Measurements from ENCODE around the gene C9orf57. TPM values are rescaled to one million over a fixed set of nuclear protein-coding genes. Genes with fewer than 3 reads are reported as not detected.
"Not testable (repeated sequence)": the region's sequence is repeated elsewhere in the genome, so short reads cannot be mapped to it uniquely, and the experiment has no call there.

The C9orf57 gene
- total and polyA plus RNA-seq, 3 donors from 2014 or later = 3.1 to 34.1 (median 7.9) TPM

DNA sequence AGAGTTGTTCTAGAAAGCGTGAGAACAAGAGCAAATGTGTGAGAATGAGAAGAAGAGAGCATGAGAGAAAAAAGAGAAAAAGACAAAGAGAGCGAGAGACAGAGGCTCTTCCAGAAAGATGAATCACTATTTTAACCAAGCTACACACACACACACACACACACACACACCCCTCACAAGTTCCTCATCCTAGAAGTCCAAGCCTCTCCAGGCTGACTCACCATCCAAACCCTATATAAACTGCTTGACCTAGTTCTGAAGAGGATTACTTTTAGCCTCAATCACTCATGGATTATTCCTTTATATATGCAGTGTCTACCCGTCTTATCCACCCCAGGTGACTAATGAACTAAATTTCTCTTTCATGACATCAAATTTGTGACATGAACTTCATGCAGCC is 37.6 kb downstream of the C9orf57 start:
- intact Hi-C loops (cut with DNase I; ENCODE audit: low total_unique reads) = loop anchor here (10.0 kb wide), 1 partner anchor 218 kb away; no protein-coding TSS in a partner anchor
- TF ChIP-seq POLR2A (IDR thresholded peaks at IDR 0.05) = no peak
- TF ChIP-seq, protein P1, sequence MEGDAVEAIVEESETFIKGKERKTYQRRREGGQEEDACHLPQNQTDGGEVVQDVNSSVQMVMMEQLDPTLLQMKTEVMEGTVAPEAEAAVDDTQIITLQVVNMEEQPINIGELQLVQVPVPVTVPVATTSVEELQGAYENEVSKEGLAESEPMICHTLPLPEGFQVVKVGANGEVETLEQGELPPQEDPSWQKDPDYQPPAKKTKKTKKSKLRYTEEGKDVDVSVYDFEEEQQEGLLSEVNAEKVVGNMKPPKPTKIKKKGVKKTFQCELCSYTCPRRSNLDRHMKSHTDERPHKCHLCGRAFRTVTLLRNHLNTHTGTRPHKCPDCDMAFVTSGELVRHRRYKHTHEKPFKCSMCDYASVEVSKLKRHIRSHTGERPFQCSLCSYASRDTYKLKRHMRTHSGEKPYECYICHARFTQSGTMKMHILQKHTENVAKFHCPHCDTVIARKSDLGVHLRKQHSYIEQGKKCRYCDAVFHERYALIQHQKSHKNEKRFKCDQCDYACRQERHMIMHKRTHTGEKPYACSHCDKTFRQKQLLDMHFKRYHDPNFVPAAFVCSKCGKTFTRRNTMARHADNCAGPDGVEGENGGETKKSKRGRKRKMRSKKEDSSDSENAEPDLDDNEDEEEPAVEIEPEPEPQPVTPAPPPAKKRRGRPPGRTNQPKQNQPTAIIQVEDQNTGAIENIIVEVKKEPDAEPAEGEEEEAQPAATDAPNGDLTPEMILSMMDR (IDR thresholded peaks at IDR 0.05) = no peak
- no peaks in the 10 kb centered on the region for H3K27me3 ChIP-seq
- no peaks in the 10 kb centered on the region for H3K36me3 ChIP-seq (ENCODE audit: low read depth, missing control alignments)
- no peaks in the 10 kb centered on the region for H3K4me1 ChIP-seq
- no peak overlapping the region for H3K27ac ChIP-seq
- no peak overlapping the region for H3K4me3 ChIP-seq
- H3K9me3 ChIP-seq = no peaks in the 10 kb centered on the region
- 76% methylated on average over 3 of the region's 3 CpGs for whole genome bisulfite sequencing, 2 donors
- DNase-seq = no peak

DNA sequence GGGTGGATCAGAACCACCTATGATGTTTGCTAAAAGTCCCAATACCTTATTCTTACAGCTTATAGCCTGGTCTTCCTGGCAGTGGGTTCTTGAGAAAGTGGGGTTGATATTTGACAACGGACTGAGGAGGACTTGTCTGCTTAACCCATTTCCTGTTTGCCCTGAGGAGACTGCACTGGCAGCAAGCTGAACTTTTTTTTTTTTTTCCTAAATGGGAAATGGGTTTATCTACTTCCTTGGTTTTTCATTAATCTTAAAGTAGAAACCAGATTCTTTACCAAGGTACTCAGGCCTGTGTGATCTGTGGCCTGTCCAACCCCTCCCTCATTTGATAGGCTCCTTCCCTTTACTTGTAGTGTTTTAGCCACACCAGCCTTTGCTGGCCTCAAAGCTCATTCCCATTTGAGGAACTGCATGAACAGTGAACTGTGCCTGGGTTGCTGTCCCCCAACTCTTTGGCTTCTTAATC is 47.1 kb downstream of the C9orf57 start:
- H3K27me3 ChIP-seq = no peaks in the 10 kb centered on the region
- no peak for DNase-seq
- no peak overlapping the region for H3K4me3 ChIP-seq
- H3K27ac ChIP-seq = no peak overlapping the region
- no peak for TF ChIP-seq POLR2A (IDR thresholded peaks at IDR 0.05)
- TF ChIP-seq, protein P1 (IDR thresholded peaks at IDR 0.05) = no peak
- 0 to 25% methylated on average over 1 of the region's 1 CpG for WGBS, 2 donors
- no peaks in the 10 kb centered on the region for H3K4me1 ChIP-seq
- H3K9me3 ChIP-seq = no peaks in the 10 kb centered on the region
- no peaks in the 10 kb centered on the region for H3K36me3 ChIP-seq (ENCODE audit: low read depth, missing control alignments)
- intact Hi-C loops (cut with DNase I; ENCODE audit: low total_unique reads) = no loop called here

GRCh38 chr9:72012646-72013045 is 47.8 kb downstream of the C9orf57 start:
- Histone ChIP-seq H3K27ac (no peak overlapping the region), H3K9me3 (no peaks in the 10 kb centered on the region), H3K27me3 (no peaks in the 10 kb centered on the region), H3K4me1 (no peaks in the 10 kb centered on the region), H3K36me3 (ENCODE audit: low read depth, missing control alignments) (no peaks in the 10 kb centered on the region), H3K4me3 (no peak overlapping the region)
- DNase-seq = no peak
- WGBS, 2 donors = 82 to 85% methylated on average over 4 of the region's 4 CpGs
- no peak for TF ChIP-seq POLR2A (IDR thresholded peaks at IDR 0.05)
- TF ChIP-seq, protein P1 (IDR thresholded peaks at IDR 0.05) = no peak
- intact Hi-C loops (cut with DNase I; ENCODE audit: low total_unique reads) = no loop called here

DNA sequence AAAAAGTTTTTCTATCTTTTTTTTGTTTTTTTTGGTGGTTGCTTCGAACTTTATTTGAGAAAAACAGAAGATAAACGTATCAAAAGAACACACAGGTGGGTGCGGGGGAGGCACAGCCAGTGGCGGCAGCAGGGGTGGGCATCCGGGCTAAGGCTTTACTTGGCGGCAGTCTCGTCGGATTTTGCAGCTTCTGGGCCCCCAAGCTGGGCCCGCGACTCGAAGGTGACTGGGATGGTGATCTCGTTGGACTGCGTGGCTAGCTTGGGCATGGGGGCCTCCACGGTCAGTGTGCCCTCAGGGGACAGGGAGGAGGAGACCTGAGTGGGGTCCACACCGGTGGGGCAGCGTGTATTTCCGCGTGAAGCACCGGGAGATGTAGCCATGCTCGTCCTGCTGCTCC is 52.7 kb downstream of the C9orf57 start:
- intact Hi-C loops (cut with DNase I; ENCODE audit: low total_unique reads); H3K27me3 ChIP-seq; H3K4me1 ChIP-seq; H3K27ac ChIP-seq; H3K36me3 ChIP-seq (ENCODE audit: low read depth, missing control alignments); H3K9me3 ChIP-seq; DNase-seq: not testable (repeated sequence)
- WGBS, 2 donors = 70 to 77% methylated on average over 18 to 20 of the region's 20 CpGs
- H3K4me3 ChIP-seq = peak overlapping the region in 1 of 2 donors; percentile 29

DNA sequence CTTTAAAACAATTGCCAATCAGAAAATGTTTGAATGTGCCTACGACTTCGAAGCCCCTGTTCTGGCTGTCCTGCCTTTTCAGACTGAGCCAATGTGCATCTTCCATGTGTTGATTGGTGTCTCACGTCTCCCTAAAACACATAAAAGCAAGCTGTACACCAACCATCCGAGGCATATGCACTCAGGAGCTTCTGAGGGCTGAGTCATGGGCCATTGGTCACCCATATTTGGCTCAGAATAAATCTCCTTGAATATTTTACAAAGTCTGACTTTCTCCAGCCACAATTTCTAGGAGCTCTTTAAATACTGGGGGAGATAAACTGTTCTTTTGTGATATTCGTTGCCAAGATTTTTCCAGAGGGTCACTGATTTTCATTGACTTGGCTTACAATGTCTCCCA is 53.9 kb downstream of the C9orf57 start:
- WGBS, 2 donors = 52 to 60% methylated on average over 5 of the region's 5 CpGs
- H3K9me3 ChIP-seq = no peaks in the 10 kb centered on the region
- no peaks in the 10 kb centered on the region for H3K36me3 ChIP-seq (ENCODE audit: low read depth, missing control alignments)
- no peaks in the 10 kb centered on the region for H3K4me1 ChIP-seq
- intact Hi-C loops (cut with DNase I; ENCODE audit: low total_unique reads) = no loop called here
- DNase-seq = no peak
- H3K4me3 ChIP-seq = no peak overlapping the region
- TF ChIP-seq, protein P1 (IDR thresholded peaks at IDR 0.05) = no peak
- TF ChIP-seq POLR2A (IDR thresholded peaks at IDR 0.05) = no peak
- no peaks in the 10 kb centered on the region for H3K27me3 ChIP-seq
- no peak overlapping the region for H3K27ac ChIP-seq

Measured in testis (tissue), 3 donors.